Measurements from ENCODE around the gene GNAQ.
A peak's percentile ranks its signal among the peaks of the same experiment; 100 is the strongest.

Gene GNAQ

DNA sequence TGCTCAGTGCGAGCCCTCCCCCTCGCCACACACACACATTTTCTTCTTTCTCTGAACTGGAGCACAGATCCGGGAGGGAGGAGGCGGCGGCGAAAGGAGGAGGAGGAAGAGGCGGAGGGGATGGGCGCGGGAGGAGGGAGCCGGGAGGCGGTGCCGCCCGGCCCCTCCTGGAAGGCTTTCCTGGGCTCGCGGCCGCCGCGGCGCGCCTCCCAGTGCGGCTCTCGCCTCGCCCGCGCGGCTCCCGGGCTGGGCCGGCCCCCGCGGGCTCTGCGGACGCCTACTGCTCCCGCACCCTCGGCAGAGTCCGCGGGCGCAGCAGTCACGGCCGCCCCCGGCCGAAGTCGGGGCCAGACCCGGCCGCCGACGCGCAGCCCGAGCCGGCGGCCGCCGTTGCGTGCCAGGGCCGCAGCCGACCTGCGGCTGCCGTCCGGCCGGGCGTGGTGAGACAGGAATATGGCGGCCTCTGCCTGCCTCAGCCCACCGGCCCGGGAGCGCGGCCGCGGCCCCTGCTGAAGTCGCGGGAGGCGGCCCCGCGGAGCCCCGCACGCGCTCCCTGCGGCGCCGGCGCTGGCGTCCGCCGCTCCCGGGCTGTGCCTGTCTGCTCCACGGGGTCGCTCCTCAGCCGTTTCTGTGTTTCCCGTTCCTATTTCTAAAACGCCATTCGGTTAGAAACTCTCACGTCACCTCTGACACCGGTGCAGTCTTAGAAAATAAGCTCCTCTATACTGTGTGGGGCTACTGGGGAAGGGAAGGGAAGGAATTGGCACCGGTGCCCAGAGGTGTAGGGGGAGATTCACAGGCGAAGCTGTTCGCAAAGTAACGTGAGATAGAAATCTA is 500 bp upstream of the GNAQ start:
- DNase-seq, result peak; percentile 93

DNA sequence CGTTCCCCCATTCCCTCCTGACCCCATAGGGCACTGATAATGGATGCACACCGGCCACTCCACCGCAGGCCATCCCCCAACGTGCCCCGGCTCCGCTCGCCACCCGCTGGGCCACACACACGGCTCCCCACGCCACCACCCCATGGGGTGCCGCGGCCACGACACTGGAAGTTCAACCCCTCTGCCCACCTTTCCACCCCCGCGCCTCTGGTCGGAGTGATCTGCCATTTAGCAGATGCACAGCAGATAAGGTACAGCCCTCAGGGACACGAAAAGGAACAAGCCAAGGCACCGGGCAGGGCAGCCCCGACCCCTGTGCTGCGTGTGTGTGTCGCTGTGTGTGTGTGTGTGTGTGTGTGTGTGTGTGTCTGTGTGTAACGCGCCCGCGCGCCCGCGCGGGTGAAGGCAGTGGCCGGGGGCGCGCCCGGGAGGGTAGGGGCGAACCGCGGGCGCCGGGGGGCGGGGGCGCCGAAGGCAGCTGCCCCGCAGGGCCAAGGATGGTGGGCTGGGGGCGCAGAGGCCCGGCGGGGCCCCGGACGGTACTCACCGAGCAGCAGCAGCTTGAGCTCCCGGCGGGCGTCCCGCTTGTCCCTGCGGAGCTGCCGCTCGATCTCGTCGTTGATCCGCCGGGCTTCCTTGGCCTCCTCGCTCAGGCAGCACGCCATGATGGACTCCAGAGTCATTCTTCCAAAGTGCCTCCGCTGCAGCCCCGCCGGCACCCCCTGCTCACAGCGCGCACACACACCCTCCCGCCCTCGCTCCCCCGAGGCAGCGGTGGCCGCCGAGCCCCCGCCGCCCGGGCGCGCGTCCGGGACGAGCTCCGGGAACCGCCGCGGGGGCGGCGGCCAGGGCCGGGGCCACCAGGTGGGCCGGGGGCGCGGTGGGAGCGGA is 813 bp downstream of the GNAQ start:
- DNase-seq, result peak; percentile 25

DNA sequence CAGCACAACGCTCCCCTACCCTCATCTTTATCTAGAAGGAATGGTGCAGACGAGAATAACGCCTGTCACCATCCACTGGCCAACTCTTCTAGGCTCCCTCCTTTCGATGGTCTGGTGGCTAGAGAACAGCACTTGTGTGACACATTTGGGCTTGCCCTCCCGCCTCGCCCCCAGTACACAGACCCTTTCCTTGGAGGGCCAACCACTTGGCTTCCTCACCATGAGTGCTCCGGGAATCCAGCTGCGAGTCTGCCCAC is 1.4 kb downstream of the GNAQ start:
- peak; percentile 31 for DNase-seq

DNA sequence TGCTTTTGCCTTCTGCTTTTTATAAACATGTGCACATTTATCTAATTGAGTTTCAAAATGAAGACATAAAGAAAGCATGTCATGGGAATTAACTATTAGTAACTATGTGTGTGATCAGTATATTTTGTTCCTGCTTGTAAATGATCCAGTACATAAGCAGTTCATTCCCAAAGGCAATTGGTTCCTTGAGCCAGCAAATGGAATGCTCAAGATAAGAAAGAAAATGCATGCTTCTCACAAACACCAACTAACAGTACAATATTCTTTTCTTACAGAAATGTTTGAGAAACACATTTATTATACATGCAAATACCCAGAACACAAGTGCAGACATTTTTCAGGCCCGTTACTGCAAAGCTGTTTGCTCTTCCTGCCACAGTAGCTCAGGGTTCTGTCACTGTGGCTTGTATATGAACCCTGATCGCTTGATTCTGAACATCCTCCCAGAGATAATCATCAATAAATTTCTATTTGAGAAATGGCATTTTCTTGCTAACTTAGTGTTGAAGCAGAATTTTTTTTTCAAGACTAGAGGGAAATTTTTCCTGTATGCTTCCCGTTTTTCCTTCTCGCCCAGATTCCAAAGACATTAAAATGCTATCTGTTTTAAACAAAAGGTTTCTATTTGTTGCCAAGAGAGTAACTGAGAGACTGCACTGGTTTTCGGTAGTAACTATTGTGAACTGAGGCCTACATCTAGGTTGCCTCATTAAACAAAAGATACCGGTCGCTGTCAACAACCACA is 1.9 kb downstream of the GNAQ start:
- no peak for DNase-seq

DNA sequence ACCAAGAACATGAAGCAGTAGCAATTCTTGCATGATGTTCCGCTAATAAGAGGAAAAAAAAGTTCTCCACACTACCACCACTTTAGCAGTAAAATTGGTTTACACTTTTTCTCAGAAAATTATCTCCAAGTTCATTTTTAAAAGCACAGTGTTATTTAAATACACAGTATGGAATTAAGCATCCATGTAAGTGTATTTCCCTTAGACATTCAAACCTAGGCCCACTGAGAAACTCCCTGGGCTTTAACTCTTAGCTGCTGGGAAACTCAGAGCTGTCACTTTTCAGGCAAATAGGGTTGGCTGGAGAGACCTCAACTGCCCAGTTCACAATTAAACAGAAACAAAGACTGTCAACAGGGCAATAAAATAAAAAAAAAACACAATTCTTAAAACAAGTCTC is 2.7 kb downstream of the GNAQ start:
- no peak for DNase-seq

DNA sequence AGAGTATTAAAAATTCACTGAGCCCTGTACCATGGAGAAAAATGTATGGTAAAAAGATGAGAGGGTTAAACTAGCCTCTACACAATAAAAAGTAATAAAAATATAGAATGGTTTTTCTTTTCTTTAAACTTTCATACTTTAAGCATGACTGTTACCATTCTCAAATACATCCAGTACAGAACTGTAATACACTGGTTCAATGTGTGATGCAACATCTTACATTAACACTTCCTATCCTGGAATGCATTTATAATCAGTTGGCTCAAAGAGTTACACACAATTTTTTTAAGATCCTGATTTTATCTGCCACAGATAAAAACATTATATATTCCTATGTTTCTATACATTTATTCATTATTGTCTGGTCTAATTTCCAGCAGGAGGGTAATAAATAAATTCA is 4.7 kb downstream of the GNAQ start:
- no peak for DNase-seq

DNA sequence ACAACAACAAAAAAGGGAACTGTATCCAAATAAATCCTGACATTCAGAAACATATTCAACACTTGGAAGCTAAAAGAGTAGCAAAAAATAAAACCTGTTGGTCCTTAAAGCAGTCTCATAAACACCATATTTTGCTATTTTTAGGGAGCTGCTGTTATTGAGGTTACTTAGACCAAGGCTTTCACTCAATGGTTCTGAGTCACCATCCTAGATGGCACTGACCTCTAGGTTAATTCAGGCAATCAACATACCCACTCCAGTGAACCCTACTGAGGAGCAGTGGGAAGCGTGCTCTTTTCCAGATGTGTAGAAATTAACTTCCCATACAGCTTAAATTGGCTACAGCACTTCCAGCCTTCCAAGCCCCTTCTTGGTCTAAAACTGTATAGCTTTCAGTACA is 5.2 kb downstream of the GNAQ start:
- no peak for DNase-seq

DNA sequence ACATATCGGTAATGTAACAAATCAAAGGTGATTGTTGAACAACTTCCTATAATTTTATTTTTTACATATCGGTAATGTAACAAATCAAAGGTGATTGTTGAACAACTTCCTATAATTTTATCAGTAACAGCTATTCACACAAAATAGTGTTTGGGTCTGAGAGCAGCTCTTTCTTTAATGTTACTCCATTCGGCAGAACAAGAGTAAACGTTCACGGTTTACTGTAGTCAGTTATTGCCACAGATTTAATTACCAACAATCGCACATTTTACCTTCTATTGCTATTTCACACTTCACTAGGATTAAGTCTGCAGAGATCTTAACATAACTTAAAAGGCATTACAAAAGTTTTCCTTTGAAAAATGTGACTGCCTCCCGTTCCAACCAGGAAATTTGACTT is 6.4 kb downstream of the GNAQ start:
- DNase-seq, result no peak

DNA sequence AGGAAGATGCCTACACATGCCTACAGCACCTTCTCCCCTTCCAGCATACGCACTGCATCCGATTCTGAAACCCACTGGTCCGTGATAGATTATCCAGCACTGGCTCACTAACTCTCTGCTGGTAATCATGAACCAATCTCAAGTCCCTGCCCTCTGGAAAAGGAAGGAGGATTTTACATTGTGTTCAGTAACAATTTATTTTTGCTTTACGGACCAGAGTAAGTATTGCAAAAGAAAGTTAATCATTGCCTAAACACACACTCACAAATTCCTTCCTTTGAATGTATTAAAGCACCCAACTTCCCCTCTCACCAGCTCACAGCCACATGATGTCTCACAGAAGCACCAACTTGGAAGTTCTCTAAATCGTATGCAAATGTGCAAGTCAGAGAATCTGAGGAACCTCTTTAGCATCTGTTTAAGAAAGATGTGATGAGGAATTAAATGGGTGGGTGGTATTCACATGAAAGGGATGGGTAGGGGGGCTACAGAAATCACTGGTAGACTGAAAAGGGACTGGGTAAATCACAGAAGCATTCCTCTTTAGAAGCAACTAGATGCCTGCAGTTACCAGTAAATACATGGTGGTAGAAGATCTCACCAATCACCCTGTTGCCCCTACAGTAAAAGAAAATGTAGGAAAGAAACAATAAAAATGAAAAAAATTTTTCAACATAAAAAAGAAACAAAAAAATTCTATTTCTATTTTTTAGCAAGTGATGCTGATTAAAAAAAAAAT is 8.4 kb downstream of the GNAQ start:
- no peak for DNase-seq

DNA sequence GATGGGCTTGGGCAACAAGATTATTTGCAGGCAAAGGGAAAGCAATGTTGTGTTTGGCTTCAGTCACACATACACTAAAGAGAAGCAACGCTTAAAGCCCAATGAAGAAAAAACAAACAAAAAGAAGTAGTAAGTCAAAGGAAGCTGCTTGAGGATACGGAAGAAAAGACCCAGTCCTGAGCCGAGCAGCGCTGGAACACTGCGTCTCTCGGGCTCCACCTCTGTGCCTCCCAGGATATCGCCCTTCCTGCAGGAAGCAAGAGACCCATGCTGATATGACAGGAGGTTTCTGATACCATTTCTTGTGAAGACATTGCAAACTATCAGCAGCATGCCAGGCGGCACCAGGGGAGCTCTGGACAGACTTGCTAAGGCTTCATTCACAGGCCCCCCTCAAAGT is 9.9 kb downstream of the GNAQ start:
- DNase-seq, result no peak

DNA sequence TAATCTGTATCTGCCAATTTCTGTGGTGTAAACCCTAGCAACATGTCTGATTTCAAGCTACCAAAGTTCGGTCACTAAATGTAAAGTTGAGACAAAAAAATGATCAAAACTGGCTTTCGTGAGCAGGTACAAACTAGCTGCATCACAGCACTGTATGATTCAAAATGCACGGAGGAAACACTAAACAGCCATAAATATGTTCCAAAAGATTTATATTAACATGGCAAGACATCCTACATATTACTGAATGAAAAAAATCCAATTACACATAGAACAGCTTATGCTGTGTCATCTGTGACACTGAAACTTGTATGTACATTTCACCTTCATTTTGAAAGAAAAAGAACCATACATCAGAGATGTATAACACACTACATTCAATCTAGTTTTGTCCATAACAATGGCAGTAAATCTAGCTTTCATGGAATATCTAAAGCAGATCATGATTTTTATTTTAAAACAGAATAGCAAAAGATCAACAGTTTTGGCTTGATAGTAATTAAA is 14.4 kb downstream of the GNAQ start:
- no peak for DNase-seq

DNA sequence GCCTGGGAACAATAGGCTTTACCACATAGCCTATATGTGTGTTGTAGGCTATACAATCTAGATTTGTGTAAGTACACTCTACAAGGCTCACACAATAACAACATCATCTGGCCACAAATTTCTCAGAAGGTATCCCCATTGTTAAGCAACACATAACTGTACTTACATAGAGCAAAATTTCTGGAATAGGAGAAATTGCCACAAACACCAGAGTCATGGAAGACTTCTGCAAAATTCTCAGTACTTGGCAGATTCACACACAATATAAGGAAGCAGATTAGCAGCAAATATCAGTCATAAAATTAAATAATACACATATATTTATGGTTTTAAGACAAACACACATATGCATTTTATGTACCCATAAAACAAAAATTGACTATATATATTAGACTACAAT is 16.4 kb downstream of the GNAQ start:
- no peak for DNase-seq

DNA sequence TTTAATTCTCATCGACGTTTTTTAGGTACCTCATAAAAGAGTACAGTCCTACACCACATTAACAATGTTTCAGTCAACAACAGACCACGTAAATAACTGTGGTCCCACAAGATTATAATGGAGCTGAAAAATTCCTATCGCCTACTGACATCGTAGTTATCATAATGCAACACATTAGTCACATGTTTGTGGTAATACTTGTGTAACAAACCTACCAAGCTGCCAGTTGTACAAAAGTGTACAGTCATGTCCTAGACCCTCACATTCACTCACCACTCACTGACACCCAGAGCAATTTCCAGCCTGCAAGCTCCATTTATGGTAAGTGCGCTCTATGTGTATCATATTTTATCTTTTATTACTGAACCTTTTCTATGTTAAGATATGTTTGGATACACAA is 16.8 kb downstream of the GNAQ start:
- DNase-seq, result no peak

DNA sequence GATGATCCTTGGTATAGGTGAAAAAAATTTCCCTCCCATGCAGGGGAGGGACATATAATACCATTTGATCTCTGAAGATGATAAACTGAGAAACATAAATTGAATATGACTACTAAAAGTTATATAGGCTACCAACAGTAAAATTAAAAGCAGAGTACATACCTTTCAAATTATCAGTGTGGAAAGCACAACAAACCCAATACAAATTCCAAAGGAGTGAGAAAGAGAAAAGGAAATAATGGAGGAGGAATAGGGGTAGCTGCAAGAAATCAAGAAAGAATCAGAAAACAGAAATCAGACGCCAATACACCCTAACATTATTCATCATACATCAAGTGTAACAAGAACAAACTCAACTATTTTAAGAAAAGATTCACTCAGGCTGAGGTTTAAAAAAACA is 17.7 kb downstream of the GNAQ start:
- no peak for DNase-seq

DNA sequence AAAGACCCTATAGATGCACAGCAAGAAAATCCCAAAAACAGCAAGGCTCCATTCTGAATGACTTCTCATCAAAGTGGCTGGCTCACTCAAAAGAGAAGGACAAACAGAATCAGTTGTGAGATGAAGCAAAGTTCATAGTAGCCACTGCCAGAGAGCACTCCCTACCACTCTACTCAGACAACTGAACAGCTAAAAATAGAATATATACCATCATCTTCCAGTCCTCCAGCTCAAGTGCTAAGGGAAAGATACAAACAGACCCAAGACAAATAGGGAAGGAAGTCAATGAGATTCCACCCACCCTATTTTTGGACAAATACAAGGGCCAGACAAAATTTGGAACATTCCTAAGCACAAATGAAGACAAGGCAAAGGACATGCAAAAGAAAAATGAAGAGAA is 20.6 kb downstream of the GNAQ start:
- no peak for DNase-seq

DNA sequence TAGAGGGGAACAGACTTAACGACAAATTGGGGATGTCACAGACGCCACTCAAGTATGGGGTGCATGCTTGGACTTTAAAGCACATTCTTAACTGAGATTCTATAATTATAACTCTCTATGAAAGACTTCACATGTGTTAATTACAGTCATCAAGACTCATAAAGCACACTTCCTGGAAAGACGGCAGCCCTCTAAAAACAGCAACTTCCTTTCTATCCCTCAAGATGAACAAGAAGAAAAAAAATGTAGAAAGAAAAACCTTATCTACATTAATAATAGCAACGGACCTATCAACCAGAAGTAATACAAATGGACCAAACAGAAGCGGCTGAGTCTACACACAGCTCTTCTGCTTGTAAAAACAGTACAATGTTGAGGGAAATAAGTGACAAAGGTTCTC is 21.2 kb downstream of the GNAQ start:
- DNase-seq, result no peak

DNA sequence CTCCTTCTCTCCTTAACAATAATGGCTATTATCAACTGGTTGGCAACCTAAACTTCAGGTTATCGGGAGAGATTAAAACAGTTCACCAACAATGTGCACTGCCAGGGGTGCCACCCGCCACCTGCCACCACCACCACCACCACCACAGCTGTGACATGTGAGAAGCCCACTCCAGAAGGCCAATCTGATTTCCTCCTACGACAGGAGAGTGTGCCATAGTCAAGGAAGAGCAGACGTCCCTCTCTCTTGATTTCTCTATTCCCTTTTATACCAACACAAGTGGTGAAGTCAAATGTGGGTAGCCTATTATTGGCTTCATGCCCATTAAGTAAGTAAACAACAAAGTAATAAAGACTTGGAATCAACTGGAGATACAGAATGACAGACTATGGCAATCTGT is 22.4 kb downstream of the GNAQ start:
- no peak for DNase-seq

DNA sequence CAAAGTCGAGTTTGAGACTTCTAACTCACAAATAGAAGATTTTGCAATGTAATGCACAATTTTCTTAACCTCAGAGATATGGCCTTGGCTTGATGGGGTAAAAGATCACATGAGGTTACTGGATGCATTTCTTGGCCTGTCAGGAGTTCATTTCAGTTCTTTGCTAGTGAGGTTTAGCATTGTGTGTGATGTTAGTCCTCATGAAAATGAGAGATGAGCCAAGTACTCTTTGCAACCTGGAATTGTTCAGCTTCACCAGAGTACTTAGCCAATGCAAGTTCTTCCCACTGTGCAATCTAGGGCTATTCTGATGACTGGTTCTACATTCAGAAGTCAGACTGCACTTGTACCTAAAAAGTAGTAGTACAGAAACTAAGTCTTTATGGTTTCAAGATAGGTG is 24.9 kb downstream of the GNAQ start:
- no peak for DNase-seq

DNA sequence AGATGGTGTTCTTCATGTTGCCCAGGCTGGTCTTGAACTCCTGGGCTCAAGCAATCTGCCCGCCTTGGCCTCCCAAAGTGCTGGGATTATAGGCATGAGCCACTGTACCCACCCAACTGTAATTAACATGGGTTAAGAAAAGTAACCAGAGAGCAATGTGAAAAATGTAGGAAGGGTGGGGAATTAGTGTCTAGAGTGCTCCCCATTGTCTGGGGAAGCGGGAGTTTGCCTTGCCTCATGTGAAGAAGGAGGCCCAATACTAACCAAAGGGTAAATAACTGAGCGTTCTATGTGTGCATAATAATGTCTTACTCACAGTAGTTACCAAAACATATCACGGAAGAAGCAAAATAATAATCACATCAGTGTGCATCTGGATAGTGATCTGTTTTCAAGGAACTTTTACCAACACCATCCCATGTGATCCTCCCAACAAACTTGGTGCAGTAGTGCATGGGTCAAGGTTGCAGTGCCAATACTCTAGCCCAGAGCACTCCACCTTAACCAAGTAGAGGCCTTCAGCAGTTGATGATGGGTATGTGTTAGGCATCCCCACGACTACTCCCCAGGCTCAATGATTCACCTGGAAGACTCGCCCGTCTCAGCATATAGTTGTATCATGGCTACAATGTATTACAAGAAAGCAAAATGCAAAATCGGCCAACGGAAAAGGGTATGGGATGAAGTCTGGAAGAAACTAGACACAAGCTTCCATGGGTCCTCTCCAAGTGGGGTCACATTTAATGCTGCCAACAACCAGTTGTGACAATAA is 26.2 kb downstream of the GNAQ start:
- no peak for DNase-seq

DNA sequence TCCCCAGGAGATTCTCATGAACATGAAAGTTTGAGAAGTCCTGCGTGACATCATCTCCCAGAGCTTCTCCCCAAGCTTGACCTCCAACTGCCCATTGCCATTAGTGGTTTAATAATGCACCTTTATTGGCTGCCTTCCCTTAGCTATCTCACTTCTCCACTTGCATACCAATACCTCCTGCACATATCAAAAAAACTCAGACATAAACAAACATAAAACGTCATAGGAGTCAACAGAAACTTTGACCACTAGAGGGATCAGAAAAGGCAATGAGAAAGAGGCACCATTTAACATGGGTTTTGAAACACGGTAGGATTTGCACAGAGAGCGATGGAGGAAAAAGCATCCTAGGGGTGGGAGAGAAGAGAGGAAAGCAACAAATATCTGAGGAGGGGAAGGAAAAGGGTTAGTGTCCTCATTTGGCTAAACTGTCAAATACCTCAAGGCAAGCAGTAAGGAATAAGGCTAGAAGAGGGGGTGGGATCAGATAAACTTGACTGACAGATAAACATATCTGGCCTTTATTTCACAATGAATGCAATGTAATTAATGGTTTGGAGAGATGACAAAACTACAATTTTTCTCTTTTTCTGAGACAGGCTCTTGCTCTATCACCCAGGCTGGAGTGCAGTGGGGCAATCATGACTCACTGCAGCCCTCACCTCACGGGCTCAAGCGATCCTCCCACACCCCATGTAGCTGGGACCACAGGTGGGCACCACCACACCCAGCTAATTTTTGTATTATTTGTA is 27.0 kb downstream of the GNAQ start:
- no peak for DNase-seq

DNA sequence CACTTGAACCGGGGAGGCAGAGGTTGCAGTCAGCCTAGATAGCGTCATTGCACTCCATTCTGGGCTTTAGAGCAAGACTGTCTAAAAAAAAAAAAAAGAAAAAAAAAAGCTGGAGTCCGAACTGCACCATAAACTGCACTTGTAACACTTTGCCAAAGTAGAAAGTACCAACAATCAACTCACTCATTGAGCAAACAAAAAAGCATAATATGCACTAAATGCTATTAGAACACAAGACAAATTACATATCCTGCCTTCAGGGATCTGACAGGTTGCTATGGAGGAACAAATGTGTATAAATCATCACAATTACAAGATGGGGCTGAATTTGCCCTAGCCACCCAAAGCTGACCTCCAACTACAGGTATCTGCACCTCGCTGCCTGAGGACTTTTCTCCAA is 27.9 kb downstream of the GNAQ start:
- no peak for DNase-seq

Measured in NCI-H2029 (cell line).